GM23338 (cell line): ENCODE results near the gene PDIK1L. TPM values are rescaled to one million over a fixed set of nuclear protein-coding genes. Genes with fewer than 3 reads are reported as not detected.

ENCODE experiments used
- EZH2phosphoT487 ChIP-seq: fragments of 200-600 bp; sonication (generic); IDR thresholded peaks from one replicate; pipeline ENCODE4 v1.8.1; 2018; ENCODE audit warnings: antibody characterized with exemption; ENCODE audit not compliant: unreplicated experiment
- JUNB ChIP-seq: IDR thresholded peaks from one replicate; pipeline ENCODE4 v1.6.1; 2016; ENCODE audit warnings: antibody characterized with exemption; ENCODE audit not compliant: unreplicated experiment
- NANOG ChIP-seq: IDR thresholded peaks from 2 replicates; pipeline ENCODE4 v1.6.1; 2016; ENCODE audit warnings: antibody characterized with exemption, borderline replicate concordance
- POLR2AphosphoS5 ChIP-seq: IDR thresholded peaks from 2 replicates; pipeline ENCODE4 v1.6.1; 2016; ENCODE audit warnings: antibody characterized with exemption, low read depth
- ZNF114 ChIP-seq: fragments of 250-450 bp; sonication (Bioruptor Pico); IDR thresholded peaks from 2 replicates; pipeline ENCODE4 v1.5.0; 2020; ENCODE audit warnings: mild to moderate bottlenecking, moderate library complexity
- polyA plus RNA-seq: library from polyadenylated mRNA; unstranded; fragments of >200 nt; fragmentation: Nextera tagmentation; extraction: Ambion mirVana; gene quantifications from 2 replicates; pipeline ENCODE4 v1.2.1, GENCODE V29; 2016
- total RNA-seq: library from RNA; depleted of rRNA; stranded (reverse); fragments of >200 nt; shearing (Covaris generic); gene quantifications from 2 replicates; pipeline ENCODE4 v1.2.3, GENCODE V29; 2014
- TF ChIP-seq, protein P1 (sequence below): fragments of 250-450 bp; sonication (Bioruptor Pico); IDR thresholded peaks from 2 replicates; pipeline ENCODE4 v1.5.0; 2020; ENCODE audit warnings: mild to moderate bottlenecking, moderate library complexity
- TF ChIP-seq, protein P2 (sequence below): IDR thresholded peaks from one replicate; pipeline ENCODE4 v1.6.1; 2018; ENCODE audit warnings: antibody characterized with exemption; ENCODE audit not compliant: unreplicated experiment
- TF ChIP-seq, protein P3 (sequence below), 2 experiments: fragments of 200-600 bp in 1 of 2; sonication (generic) in 1 of 2; conservative IDR thresholded peaks; 2 replicates each; pipeline versions ENCODE4 v1.5.1 to v1.6.1; 2016 to 2017; ENCODE audit warnings: antibody characterized with exemption in 2 of 2, low read depth in 2 of 2, mild to moderate bottlenecking in 2 of 2, moderate library complexity in 1 of 2

Gene PDIK1L
- total and polyA plus RNA-seq, 2 experiments from 2014 or later, result 1.6 to 3.0 TPM

DNA sequence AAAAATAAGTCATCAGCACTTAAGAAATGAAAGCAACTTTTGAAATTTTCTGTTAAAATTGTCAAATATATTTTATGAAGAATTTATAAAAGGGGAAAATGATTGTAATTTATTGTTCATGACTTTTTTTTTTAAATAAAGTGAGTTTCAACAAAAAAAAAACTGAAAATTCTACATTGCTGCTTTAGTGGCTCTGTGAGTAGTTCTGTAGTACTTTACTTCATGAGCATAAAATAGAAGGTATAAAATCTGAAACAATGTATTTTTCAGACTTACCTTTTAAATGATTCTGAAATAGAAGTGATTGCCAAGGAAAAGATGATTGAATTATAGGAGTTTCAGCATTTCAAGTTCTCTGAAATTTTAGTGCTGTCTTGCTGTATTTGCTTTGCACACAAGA, 13.8 kb downstream of the PDIK1L start (continued):
- TF ChIP-seq, protein P1, sequence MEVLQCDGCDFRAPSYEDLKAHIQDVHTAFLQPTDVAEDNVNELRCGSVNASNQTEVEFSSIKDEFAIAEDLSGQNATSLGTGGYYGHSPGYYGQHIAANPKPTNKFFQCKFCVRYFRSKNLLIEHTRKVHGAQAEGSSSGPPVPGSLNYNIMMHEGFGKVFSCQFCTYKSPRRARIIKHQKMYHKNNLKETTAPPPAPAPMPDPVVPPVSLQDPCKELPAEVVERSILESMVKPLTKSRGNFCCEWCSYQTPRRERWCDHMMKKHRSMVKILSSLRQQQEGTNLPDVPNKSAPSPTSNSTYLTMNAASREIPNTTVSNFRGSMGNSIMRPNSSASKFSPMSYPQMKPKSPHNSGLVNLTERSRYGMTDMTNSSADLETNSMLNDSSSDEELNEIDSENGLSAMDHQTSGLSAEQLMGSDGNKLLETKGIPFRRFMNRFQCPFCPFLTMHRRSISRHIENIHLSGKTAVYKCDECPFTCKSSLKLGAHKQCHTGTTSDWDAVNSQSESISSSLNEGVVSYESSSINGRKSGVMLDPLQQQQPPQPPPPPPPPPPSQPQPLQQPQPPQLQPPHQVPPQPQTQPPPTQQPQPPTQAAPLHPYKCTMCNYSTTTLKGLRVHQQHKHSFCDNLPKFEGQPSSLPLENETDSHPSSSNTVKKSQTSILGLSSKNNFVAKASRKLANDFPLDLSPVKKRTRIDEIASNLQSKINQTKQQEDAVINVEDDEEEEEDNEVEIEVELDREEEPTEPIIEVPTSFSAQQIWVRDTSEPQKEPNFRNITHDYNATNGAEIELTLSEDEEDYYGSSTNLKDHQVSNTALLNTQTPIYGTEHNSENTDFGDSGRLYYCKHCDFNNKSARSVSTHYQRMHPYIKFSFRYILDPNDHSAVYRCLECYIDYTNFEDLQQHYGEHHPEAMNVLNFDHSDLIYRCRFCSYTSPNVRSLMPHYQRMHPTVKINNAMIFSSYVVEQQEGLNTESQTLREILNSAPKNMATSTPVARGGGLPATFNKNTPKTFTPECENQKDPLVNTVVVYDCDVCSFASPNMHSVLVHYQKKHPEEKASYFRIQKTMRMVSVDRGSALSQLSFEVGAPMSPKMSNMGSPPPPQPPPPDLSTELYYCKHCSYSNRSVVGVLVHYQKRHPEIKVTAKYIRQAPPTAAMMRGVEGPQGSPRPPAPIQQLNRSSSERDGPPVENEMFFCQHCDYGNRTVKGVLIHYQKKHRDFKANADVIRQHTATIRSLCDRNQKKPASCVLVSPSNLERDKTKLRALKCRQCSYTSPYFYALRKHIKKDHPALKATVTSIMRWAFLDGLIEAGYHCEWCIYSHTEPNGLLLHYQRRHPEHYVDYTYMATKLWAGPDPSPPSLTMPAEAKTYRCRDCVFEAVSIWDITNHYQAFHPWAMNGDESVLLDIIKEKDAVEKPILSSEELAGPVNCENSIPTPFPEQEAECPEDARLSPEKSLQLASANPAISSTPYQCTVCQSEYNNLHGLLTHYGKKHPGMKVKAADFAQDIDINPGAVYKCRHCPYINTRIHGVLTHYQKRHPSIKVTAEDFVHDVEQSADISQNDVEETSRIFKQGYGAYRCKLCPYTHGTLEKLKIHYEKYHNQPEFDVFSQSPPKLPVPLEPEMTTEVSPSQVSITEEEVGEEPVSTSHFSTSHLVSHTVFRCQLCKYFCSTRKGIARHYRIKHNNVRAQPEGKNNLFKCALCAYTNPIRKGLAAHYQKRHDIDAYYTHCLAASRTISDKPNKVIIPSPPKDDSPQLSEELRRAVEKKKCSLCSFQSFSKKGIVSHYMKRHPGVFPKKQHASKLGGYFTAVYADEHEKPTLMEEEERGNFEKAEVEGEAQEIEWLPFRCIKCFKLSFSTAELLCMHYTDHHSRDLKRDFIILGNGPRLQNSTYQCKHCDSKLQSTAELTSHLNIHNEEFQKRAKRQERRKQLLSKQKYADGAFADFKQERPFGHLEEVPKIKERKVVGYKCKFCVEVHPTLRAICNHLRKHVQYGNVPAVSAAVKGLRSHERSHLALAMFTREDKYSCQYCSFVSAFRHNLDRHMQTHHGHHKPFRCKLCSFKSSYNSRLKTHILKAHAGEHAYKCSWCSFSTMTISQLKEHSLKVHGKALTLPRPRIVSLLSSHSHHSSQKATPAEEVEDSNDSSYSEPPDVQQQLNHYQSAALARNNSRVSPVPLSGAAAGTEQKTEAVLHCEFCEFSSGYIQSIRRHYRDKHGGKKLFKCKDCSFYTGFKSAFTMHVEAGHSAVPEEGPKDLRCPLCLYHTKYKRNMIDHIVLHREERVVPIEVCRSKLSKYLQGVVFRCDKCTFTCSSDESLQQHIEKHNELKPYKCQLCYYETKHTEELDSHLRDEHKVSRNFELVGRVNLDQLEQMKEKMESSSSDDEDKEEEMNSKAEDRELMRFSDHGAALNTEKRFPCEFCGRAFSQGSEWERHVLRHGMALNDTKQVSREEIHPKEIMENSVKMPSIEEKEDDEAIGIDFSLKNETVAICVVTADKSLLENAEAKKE (CRISPR knock-in tag), result no peak
- TF ChIP-seq, protein P2, sequence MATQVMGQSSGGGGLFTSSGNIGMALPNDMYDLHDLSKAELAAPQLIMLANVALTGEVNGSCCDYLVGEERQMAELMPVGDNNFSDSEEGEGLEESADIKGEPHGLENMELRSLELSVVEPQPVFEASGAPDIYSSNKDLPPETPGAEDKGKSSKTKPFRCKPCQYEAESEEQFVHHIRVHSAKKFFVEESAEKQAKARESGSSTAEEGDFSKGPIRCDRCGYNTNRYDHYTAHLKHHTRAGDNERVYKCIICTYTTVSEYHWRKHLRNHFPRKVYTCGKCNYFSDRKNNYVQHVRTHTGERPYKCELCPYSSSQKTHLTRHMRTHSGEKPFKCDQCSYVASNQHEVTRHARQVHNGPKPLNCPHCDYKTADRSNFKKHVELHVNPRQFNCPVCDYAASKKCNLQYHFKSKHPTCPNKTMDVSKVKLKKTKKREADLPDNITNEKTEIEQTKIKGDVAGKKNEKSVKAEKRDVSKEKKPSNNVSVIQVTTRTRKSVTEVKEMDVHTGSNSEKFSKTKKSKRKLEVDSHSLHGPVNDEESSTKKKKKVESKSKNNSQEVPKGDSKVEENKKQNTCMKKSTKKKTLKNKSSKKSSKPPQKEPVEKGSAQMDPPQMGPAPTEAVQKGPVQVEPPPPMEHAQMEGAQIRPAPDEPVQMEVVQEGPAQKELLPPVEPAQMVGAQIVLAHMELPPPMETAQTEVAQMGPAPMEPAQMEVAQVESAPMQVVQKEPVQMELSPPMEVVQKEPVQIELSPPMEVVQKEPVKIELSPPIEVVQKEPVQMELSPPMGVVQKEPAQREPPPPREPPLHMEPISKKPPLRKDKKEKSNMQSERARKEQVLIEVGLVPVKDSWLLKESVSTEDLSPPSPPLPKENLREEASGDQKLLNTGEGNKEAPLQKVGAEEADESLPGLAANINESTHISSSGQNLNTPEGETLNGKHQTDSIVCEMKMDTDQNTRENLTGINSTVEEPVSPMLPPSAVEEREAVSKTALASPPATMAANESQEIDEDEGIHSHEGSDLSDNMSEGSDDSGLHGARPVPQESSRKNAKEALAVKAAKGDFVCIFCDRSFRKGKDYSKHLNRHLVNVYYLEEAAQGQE, result no peak
- TF ChIP-seq POLR2AphosphoS5 (no peak), ZNF114 (CRISPR knock-in tag) (no peak), NANOG (no peak), JUNB (no peak), EZH2phosphoT487 (no peak)
- TF ChIP-seq, protein P3, sequence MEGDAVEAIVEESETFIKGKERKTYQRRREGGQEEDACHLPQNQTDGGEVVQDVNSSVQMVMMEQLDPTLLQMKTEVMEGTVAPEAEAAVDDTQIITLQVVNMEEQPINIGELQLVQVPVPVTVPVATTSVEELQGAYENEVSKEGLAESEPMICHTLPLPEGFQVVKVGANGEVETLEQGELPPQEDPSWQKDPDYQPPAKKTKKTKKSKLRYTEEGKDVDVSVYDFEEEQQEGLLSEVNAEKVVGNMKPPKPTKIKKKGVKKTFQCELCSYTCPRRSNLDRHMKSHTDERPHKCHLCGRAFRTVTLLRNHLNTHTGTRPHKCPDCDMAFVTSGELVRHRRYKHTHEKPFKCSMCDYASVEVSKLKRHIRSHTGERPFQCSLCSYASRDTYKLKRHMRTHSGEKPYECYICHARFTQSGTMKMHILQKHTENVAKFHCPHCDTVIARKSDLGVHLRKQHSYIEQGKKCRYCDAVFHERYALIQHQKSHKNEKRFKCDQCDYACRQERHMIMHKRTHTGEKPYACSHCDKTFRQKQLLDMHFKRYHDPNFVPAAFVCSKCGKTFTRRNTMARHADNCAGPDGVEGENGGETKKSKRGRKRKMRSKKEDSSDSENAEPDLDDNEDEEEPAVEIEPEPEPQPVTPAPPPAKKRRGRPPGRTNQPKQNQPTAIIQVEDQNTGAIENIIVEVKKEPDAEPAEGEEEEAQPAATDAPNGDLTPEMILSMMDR (conservative IDR thresholded peaks at IDR 0.05; ENCODE audit: low read depth in 2 of 2), result no peak
